HL-60 (cell line): ENCODE data around the gene MBD2.

Experiments
- CTCF ChIP-seq: IDR thresholded peaks from one replicate; pipeline ENCODE4 v1.5.1; 2011; ENCODE audit warnings: low read length, control low read depth, inconsistent platforms; ENCODE audit not compliant: insufficient read depth
- GABPA ChIP-seq: IDR thresholded peaks from 2 replicates; pipeline ENCODE4 v1.6.1; 2012; ENCODE audit warnings: low read depth
- POLR2AphosphoS5 ChIP-seq: IDR thresholded peaks from 2 replicates; pipeline ENCODE4 v1.6.1; 2012; ENCODE audit warnings: low read depth
- REST ChIP-seq: IDR thresholded peaks from 2 replicates; pipeline ENCODE4 v1.6.1; 2012; ENCODE audit warnings: low read depth; ENCODE audit not compliant: insufficient replicate concordance
- SPI1 ChIP-seq: IDR thresholded peaks from 2 replicates; pipeline ENCODE4 v1.6.1; 2012; ENCODE audit warnings: low read depth, mild to moderate bottlenecking, borderline replicate concordance

- TF ChIP-seq CTCF: no peak
- no peak for TF ChIP-seq GABPA
- no peak for TF ChIP-seq REST
- no peak for TF ChIP-seq POLR2AphosphoS5
- TF ChIP-seq SPI1: no peak
Measured at GRCh38 chr18:54247511-54248175, 23.2 kb upstream of the MBD2 start.
